ENCODE data around the gene AK4.
"Not testable (repeated sequence)": the region's sequence is repeated elsewhere in the genome, so short reads cannot be mapped to it uniquely, and the experiment has no call there.

The AK4 gene

GRCh38 chr1:65150583-65151263, 2.7 kb downstream of the AK4 start:
- no peak for DNase-seq

GRCh38 chr1:65151641-65152040, 3.6 kb downstream of the AK4 start:
- peak; percentile 57 for DNase-seq

GRCh38 chr1:65153635-65154034, 5.6 kb downstream of the AK4 start:
- no peak for DNase-seq

- no peak for DNase-seq
Observed at GRCh38 chr1:65156910-65157545, 9.0 kb downstream of the AK4 start.

GRCh38 chr1:65157546-65157941, 9.5 kb downstream of the AK4 start:
- no peak for DNase-seq

- not testable (repeated sequence) for DNase-seq
Observed at GRCh38 chr1:65159291-65159688, 11.3 kb downstream of the AK4 start.

- no peak for DNase-seq
Observed at GRCh38 chr1:65159801-65160523, 12.0 kb downstream of the AK4 start.

GRCh38 chr1:65163201-65163805, 15.3 kb downstream of the AK4 start:
- DNase-seq = peak; percentile 24

- not testable (repeated sequence) for DNase-seq
Observed at GRCh38 chr1:65164101-65164500, 16.1 kb downstream of the AK4 start.

GRCh38 chr1:65164633-65165032, 16.6 kb downstream of the AK4 start:
- no peak for DNase-seq

GRCh38 chr1:65165269-65165993, 17.4 kb downstream of the AK4 start:
- DNase-seq = peak; percentile 92

GRCh38 chr1:65166572-65167305, 18.7 kb downstream of the AK4 start:
- no peak for DNase-seq

- no peak for DNase-seq
Observed at GRCh38 chr1:65167586-65168242, 19.7 kb downstream of the AK4 start.

- DNase-seq = no peak
Observed at GRCh38 chr1:65168867-65169266, 20.9 kb downstream of the AK4 start.

- no peak for DNase-seq
Observed at GRCh38 chr1:65170511-65171142, 22.6 kb downstream of the AK4 start.

- no peak for DNase-seq
Observed at GRCh38 chr1:65172936-65173690, 25.1 kb downstream of the AK4 start.

GRCh38 chr1:65174585-65174984, 26.6 kb downstream of the AK4 start:
- DNase-seq = peak; percentile 81

- no peak for DNase-seq
Observed at GRCh38 chr1:65175171-65176055, 27.4 kb downstream of the AK4 start.

GRCh38 chr1:65176056-65176450, 28.1 kb downstream of the AK4 start:
- DNase-seq = no peak
